Panc1 (cell line): ENCODE measurements around the gene JUN. TPM values are rescaled to one million over a fixed set of nuclear protein-coding genes. Genes with fewer than 3 reads are reported as not detected.

Experiments used
- total RNA-seq: library from RNA; stranded (reverse); gene quantifications from one replicate; pipeline ENCODE4 v1.2.1, GENCODE V29; 2021; ENCODE audit not compliant: unreplicated experiment

The JUN gene
- total RNA-seq, 1 experiment from 2014 or later, result 70.0 TPM

Other genes with a start within 250 kb of the JUN start
- gene OMA1, start 237.3 kb downstream of the JUN start, total RNA-seq, result 16.6 TPM
- gene TACSTD2, start 206.8 kb downstream of the JUN start, total RNA-seq, result 0.28 TPM
- gene MYSM1, start 84.0 kb downstream of the JUN start, total RNA-seq, result 43.0 TPM